Measurements from ENCODE around the gene NTRK3.

DNA sequence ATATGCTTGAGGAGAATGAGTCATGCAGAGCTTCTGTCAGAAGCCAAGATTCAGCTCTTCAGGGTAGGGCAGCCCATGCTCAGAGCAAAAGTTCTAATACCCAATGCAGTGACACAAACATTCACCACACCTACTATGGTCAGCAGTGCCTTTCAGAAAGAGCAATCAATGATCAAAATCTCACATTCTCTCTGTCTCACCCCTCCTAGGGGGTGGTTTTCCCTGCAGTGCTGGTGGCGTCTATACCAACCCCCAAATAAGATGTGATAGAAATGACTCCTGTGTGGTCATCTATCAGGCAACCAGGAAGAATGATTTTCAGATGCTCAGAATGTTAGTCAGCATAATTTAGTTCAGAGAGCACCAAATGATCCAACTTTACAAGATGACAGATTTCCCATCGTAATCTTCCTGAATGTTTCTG lies 385.3 kb downstream of the NTRK3 start:
- TF ChIP-seq, protein P1, sequence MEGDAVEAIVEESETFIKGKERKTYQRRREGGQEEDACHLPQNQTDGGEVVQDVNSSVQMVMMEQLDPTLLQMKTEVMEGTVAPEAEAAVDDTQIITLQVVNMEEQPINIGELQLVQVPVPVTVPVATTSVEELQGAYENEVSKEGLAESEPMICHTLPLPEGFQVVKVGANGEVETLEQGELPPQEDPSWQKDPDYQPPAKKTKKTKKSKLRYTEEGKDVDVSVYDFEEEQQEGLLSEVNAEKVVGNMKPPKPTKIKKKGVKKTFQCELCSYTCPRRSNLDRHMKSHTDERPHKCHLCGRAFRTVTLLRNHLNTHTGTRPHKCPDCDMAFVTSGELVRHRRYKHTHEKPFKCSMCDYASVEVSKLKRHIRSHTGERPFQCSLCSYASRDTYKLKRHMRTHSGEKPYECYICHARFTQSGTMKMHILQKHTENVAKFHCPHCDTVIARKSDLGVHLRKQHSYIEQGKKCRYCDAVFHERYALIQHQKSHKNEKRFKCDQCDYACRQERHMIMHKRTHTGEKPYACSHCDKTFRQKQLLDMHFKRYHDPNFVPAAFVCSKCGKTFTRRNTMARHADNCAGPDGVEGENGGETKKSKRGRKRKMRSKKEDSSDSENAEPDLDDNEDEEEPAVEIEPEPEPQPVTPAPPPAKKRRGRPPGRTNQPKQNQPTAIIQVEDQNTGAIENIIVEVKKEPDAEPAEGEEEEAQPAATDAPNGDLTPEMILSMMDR (IDR thresholded peaks at IDR 0.05; ENCODE audit: low read depth, low read length): no peak
- no peak for TF ChIP-seq EZH2phosphoT487 (IDR thresholded peaks at IDR 0.05; ENCODE audit: low read depth)
